ENCODE data around the gene MRPS7. TPM values are rescaled to one million over a fixed set of nuclear protein-coding genes. Genes with fewer than 3 reads are reported as not detected.

MRPS7 gene
- total and polyA plus RNA-seq, 10 of the 15 experiments (the other 5 are each of a cell fraction or from before 2014, with no cell fraction given): 88.4 to 217 (median 109) TPM

DNA sequence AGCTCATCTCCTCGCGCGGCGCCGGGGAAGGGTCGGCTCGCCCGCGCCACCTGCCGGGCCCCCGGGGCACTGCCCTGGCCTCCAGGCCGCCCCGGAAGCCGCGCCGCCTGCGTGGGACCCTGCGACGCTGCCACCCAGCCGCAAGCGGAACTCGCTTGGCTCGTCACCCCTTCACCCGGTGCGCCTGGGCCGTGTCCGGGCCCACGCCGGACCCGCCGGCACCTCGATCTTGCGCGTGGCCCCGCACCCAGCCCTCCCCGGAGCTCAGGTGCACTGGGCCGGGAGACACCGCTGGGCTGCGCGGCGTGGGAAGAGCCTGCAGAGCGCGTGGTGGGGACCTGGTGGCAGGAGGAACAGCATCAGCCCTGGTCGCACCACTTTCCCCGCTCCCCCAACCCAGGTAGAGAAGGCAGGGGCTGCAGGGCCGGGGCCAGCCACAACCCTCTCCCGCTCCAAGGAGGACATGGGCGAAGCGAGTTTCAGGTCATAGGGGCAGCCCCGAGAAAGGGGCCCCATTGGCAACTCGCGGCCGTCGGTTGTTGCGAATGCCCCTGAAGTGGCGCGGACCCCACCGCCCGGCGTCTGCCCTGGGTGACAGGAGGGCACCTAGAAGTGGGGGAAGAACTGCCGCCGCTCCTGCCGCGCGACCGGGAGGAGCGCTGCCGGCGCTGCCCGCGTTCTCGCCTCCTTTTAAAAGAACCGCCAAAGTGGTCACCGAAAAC, 9.7 kb downstream of the MRPS7 start (continued):
- TF ChIP-seq, protein P1, sequence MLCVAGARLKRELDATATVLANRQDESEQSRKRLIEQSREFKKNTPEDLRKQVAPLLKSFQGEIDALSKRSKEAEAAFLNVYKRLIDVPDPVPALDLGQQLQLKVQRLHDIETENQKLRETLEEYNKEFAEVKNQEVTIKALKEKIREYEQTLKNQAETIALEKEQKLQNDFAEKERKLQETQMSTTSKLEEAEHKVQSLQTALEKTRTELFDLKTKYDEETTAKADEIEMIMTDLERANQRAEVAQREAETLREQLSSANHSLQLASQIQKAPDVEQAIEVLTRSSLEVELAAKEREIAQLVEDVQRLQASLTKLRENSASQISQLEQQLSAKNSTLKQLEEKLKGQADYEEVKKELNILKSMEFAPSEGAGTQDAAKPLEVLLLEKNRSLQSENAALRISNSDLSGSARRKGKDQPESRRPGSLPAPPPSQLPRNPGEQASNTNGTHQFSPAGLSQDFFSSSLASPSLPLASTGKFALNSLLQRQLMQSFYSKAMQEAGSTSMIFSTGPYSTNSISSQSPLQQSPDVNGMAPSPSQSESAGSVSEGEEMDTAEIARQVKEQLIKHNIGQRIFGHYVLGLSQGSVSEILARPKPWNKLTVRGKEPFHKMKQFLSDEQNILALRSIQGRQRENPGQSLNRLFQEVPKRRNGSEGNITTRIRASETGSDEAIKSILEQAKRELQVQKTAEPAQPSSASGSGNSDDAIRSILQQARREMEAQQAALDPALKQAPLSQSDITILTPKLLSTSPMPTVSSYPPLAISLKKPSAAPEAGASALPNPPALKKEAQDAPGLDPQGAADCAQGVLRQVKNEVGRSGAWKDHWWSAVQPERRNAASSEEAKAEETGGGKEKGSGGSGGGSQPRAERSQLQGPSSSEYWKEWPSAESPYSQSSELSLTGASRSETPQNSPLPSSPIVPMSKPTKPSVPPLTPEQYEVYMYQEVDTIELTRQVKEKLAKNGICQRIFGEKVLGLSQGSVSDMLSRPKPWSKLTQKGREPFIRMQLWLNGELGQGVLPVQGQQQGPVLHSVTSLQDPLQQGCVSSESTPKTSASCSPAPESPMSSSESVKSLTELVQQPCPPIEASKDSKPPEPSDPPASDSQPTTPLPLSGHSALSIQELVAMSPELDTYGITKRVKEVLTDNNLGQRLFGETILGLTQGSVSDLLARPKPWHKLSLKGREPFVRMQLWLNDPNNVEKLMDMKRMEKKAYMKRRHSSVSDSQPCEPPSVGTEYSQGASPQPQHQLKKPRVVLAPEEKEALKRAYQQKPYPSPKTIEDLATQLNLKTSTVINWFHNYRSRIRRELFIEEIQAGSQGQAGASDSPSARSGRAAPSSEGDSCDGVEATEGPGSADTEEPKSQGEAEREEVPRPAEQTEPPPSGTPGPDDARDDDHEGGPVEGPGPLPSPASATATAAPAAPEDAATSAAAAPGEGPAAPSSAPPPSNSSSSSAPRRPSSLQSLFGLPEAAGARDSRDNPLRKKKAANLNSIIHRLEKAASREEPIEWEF (IDR thresholded peaks at IDR 0.05; ENCODE audit: insufficient replicate concordance, low read depth, low read length): no peak
- TF ChIP-seq BCL11A (IDR thresholded peaks at IDR 0.05; ENCODE audit: low read depth, low read length): no peak
- TF ChIP-seq RCOR1 (conservative IDR thresholded peaks at IDR 0.05; ENCODE audit: low read depth, low read length): 0 out of 2 replicates have a peak, but pooled peaks have one; percentile 68
- TF ChIP-seq RB1 (IDR thresholded peaks at IDR 0.05; ENCODE audit: borderline replicate concordance): peak; percentile 67; the same call in 1 of the 2 replicates
- TF ChIP-seq, protein P2, sequence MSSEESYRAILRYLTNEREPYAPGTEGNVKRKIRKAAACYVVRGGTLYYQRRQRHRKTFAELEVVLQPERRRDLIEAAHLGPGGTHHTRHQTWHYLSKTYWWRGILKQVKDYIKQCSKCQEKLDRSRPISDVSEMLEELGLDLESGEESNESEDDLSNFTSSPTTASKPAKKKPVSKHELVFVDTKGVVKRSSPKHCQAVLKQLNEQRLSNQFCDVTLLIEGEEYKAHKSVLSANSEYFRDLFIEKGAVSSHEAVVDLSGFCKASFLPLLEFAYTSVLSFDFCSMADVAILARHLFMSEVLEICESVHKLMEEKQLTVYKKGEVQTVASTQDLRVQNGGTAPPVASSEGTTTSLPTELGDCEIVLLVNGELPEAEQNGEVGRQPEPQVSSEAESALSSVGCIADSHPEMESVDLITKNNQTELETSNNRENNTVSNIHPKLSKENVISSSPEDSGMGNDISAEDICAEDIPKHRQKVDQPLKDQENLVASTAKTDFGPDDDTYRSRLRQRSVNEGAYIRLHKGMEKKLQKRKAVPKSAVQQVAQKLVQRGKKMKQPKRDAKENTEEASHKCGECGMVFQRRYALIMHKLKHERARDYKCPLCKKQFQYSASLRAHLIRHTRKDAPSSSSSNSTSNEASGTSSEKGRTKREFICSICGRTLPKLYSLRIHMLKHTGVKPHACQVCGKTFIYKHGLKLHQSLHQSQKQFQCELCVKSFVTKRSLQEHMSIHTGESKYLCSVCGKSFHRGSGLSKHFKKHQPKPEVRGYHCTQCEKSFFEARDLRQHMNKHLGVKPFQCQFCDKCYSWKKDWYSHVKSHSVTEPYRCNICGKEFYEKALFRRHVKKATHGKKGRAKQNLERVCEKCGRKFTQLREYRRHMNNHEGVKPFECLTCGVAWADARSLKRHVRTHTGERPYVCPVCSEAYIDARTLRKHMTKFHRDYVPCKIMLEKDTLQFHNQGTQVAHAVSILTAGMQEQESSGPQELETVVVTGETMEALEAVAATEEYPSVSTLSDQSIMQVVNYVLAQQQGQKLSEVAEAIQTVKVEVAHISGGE (CRISPR knock-in tag; IDR thresholded peaks at IDR 0.05): peak; percentile 62
- peak; percentile 62 for TF ChIP-seq SP1 (IDR thresholded peaks at IDR 0.05; ENCODE audit: low read depth, low read length)
- TF ChIP-seq PAX5 (IDR thresholded peaks at IDR 0.05; ENCODE audit: borderline replicate concordance, low read depth, low read length): no peak
- TF ChIP-seq, protein P3, sequence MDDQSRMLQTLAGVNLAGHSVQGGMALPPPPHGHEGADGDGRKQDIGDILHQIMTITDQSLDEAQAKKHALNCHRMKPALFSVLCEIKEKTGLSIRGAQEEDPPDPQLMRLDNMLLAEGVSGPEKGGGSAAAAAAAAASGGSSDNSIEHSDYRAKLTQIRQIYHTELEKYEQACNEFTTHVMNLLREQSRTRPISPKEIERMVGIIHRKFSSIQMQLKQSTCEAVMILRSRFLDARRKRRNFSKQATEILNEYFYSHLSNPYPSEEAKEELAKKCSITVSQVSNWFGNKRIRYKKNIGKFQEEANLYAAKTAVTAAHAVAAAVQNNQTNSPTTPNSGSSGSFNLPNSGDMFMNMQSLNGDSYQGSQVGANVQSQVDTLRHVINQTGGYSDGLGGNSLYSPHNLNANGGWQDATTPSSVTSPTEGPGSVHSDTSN (IDR thresholded peaks at IDR 0.05; ENCODE audit: insufficient replicate concordance, low read depth, low read length): no peak
- no peak for TF ChIP-seq ZNF622 (IDR thresholded peaks at IDR 0.05)
- TF ChIP-seq, protein P4, sequence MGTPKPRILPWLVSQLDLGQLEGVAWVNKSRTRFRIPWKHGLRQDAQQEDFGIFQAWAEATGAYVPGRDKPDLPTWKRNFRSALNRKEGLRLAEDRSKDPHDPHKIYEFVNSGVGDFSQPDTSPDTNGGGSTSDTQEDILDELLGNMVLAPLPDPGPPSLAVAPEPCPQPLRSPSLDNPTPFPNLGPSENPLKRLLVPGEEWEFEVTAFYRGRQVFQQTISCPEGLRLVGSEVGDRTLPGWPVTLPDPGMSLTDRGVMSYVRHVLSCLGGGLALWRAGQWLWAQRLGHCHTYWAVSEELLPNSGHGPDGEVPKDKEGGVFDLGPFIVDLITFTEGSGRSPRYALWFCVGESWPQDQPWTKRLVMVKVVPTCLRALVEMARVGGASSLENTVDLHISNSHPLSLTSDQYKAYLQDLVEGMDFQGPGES (IDR thresholded peaks at IDR 0.05): no peak
- TF ChIP-seq, protein P5, sequence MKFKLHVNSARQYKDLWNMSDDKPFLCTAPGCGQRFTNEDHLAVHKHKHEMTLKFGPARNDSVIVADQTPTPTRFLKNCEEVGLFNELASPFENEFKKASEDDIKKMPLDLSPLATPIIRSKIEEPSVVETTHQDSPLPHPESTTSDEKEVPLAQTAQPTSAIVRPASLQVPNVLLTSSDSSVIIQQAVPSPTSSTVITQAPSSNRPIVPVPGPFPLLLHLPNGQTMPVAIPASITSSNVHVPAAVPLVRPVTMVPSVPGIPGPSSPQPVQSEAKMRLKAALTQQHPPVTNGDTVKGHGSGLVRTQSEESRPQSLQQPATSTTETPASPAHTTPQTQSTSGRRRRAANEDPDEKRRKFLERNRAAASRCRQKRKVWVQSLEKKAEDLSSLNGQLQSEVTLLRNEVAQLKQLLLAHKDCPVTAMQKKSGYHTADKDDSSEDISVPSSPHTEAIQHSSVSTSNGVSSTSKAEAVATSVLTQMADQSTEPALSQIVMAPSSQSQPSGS (IDR thresholded peaks at IDR 0.05; ENCODE audit: low read length): no peak
- no peak; the same call in 1 of the 2 replicates for TF ChIP-seq PML (IDR thresholded peaks at IDR 0.05; ENCODE audit: low read length)
- no peak; the same call in 1 of the 2 replicates for TF ChIP-seq SMC3 (IDR thresholded peaks at IDR 0.05; ENCODE audit: borderline replicate concordance, low read length)
- TF ChIP-seq, protein P6, sequence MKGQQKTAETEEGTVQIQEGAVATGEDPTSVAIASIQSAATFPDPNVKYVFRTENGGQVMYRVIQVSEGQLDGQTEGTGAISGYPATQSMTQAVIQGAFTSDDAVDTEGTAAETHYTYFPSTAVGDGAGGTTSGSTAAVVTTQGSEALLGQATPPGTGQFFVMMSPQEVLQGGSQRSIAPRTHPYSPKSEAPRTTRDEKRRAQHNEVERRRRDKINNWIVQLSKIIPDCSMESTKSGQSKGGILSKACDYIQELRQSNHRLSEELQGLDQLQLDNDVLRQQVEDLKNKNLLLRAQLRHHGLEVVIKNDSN (IDR thresholded peaks at IDR 0.05; ENCODE audit: borderline replicate concordance, extremely low read length, insufficient read depth, low read depth, low read length): no peak
- 0 out of 2 replicates have a peak, but pooled peaks have one; percentile 53 for TF ChIP-seq ZNF24 (IDR thresholded peaks at IDR 0.05)
